K562 treated with DMSO at 1 percent for 12 hours (cell line): ENCODE results near the gene MBP. TPM values are rescaled to one million over a fixed set of nuclear protein-coding genes. Genes with fewer than 3 reads are reported as not detected.

Experiments
- total RNA-seq: library from RNA; unstranded; fragments of 300-600 nt; gene quantifications from 2 replicates; pipeline ENCODE4 v1.2.3, GENCODE V29; 2022; ENCODE audit not compliant: insufficient read depth

Gene MBP
- not detected in 2 replicates for total RNA-seq

DNA sequence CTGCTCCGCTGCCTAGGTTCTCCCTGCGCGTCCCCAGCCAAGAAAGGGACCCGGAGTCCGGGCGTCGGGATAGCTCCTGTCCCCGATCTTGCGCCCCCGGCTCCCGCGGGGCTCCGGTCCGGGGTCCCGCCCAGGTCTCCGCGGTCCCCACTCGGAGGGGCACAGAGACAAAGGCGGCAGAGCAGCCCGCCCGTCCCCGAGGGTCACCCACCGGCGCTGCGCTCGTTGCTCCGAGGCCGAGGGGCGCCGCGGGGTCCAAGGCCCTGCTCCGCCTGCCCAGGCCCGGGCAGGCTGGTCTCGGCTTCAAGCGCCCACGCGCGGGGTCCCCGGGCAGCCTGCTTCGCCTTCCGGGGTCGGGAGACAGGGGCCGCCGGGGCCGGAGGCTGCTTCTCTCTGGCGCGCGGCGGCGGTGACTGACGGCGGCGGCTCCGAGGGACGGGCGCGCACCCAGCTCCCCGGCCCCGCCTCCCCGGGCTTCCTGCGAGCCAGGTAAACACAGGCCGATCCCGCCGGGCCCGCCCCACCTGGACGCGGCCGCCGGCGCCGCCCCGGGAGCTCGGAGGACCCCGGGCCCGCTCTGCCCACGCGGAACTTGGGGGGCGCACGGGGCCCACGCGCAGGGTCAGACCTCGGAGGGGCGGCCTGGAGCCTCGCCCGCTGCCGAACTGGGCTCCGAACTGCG lies at the start of gene MBP:
Gene MBP, minus strand, starts transcription at position 415 of the 682 bp plus-strand sequence. CDS start 27,522 bp downstream, outside the sequence.

Other genes with a start within 250 kb of the MBP start
- gene GALR1, start 117.1 kb upstream of the MBP start, total RNA-seq = not detected in 2 replicates